ENCODE data around the gene RBM3. TPM values are rescaled to one million over a fixed set of nuclear protein-coding genes. Genes with fewer than 3 reads are reported as not detected.

Gene RBM3
- total and polyA plus RNA-seq, 7 donors = 15.9 to 206 (median 68.9) TPM

DNA sequence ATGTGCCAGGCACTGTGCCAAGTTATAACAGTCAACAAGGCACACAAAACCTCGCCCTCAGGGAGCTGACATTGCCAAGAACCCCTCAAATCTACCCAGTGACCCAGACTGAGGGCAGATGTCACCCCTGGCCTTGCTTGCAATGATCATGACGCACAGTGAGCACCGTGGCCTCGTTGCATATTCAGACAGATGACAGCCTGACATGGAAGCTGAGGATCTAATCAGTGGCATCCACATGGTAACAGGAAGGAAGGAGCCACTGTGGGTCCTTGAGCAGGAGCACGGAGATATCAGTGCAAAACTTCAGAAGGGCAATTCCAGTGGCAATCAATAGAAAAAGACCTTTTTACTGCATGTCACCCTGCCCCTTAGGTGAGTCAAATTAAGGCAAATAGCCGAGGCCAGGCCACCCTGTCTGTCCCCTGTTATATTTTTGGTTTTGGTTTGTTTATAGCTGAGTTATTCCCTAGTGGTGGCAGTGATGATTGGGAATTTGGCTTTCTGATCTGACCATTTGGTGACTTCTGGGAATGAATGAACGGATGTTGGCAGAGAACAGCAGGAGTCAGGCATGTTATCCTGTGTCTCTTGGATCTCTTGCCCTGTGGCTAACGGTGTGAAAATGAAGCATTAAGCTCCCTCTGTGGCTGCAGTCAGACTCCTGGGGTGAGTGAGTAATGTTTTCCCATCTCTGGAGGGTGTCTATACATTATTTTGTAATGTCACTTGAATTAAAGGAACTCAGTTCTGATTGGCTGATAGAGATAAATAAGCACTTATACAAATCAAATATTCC lies 43.5 kb downstream of the RBM3 start:
- Histone ChIP-seq H3K4me1 (no peaks in the 10 kb centered on the region), H3K9me3 (no peaks in the 10 kb centered on the region), H3K27me3 (ENCODE audit: insufficient read depth in 3 of 3, low read length in 2 of 3) (peaks cover 0 to 23% (median 0%) of the 10 kb centered on the region in 3 donors), H3K27ac (no peak overlapping the region), H3K36me3 (ENCODE audit: insufficient read depth in 1 of 2, low read depth in 1 of 2) (no peaks in the 10 kb centered on the region), H3K4me3 (no peak overlapping the region)
- WGBS, 3 donors = 24 to 34% (median 27%) methylated on average over 8 of the region's 8 CpGs
- intact Hi-C loops (cut with DNase I) = no loop called here
- no peak for TF ChIP-seq CTCF (IDR thresholded peaks at IDR 0.05)
- no peak for DNase-seq
- ATAC-seq = no peak

DNA sequence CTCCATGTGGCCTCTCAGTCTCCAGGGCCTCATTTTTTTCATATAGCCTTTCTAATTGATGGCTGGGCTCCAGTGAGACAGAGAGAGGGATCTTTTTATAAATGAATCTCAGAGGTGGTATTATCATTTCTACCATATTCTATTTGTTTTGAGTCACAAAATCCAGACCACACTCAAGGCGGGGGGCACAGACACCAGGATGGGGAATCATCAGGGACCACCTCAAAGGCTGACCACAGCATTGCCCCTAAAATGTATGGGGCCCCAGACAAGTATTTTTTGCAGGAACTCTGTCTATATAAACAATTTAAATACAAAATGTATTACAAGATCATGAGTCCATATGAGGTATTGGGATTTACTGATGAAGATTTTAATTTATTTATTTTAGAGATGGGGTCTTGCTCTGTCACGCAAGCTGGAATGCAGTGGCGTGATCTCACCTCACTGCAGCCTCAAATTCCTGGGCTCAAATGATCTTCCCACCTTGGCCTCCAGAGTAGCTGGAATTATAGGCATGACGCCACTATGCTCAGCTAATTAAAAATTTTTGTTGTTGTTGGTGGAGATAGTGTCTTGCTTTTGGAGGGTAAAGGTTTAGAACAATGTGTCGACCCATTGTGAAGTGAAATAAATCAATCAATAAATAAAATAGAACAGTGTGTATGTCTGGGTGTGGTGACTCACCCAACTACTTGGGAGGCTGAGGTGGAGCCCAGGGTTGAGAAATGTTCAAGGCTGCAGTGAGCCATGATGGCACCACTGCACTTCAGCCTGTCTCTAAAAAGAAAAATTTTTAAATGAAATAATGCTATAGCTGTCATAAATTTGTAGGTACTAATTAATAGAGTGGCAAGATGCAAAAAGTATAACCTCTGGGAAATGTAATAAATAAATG lies 52.4 kb downstream of the RBM3 start:
- H3K27ac ChIP-seq = no peak overlapping the region
- no peak overlapping the region for H3K4me3 ChIP-seq
- TF ChIP-seq CTCF (IDR thresholded peaks at IDR 0.05) = no peak
- WGBS, 3 donors = 71 to 94% (median 83%) methylated on average over 5 of the region's 5 CpGs
- no peak for ATAC-seq
- intact Hi-C loops (cut with DNase I) = no loop called here
- no peak for DNase-seq
- H3K4me1 ChIP-seq = no peaks in the 10 kb centered on the region
- H3K36me3 ChIP-seq (ENCODE audit: insufficient read depth in 1 of 2, low read depth in 1 of 2) = no peaks in the 10 kb centered on the region
- no peaks in the 10 kb centered on the region for H3K9me3 ChIP-seq
- no peaks in the 10 kb centered on the region for H3K27me3 ChIP-seq (ENCODE audit: insufficient read depth in 3 of 3, low read length in 2 of 3)

Other genes starting within 250 kb of the RBM3 start
- gene SSX3, start 217.8 kb upstream of the RBM3 start, total RNA-seq = not detected
- not detected for gene SSX3, start 217.8 kb upstream of the RBM3 start, polyA plus RNA-seq
- gene SSX4, start 190.9 kb upstream of the RBM3 start, total RNA-seq = not detected
- not detected for gene SSX4, start 190.9 kb upstream of the RBM3 start, polyA plus RNA-seq
- not detected for gene SSX4B, start 162.5 kb upstream of the RBM3 start, total RNA-seq
- not detected for gene SSX4B, start 162.5 kb upstream of the RBM3 start, polyA plus RNA-seq
- 1 to 10 TPM in 2 of 4 donors, under 1 TPM in 2; 0.83 to 1.1 (median 1.0) TPM for gene SLC38A5, start 104.2 kb upstream of the RBM3 start, total RNA-seq
- 1 to 10 TPM in 1 of 3 donors, under 1 TPM in 2; 0.34 to 1.7 (median 0.61) TPM for gene SLC38A5, start 104.2 kb upstream of the RBM3 start, polyA plus RNA-seq
- gene FTSJ1, start 98.3 kb upstream of the RBM3 start, total RNA-seq = 10 to 100 TPM; 14.5 to 26.8 (median 21.2) TPM
- gene FTSJ1, start 98.3 kb upstream of the RBM3 start, polyA plus RNA-seq = 10 to 100 TPM; 26.7 to 48.4 (median 46.4) TPM
- gene PORCN, start 65.5 kb upstream of the RBM3 start, total RNA-seq = 1 to 10 TPM; 4.8 to 9.2 (median 7.6) TPM
- 10 to 100 TPM in 1 of 3 donors, 1 to 10 TPM in 2; 8.4 to 12.2 (median 8.7) TPM for gene PORCN, start 65.5 kb upstream of the RBM3 start, polyA plus RNA-seq
- gene EBP, start 52.7 kb upstream of the RBM3 start, total RNA-seq = 1 to 10 TPM; 3.8 to 8.1 (median 6.4) TPM
- 10 to 100 TPM in 1 of 3 donors, 1 to 10 TPM in 2; 8.7 to 11.9 (median 9.7) TPM for gene EBP, start 52.7 kb upstream of the RBM3 start, polyA plus RNA-seq
- gene TBC1D25, start 34.8 kb upstream of the RBM3 start, total RNA-seq = 10 to 100 TPM; 10.5 to 18.4 (median 16.9) TPM
- 10 to 100 TPM in 1 of 3 donors, 1 to 10 TPM in 2; 9.3 to 12.1 (median 9.4) TPM for gene TBC1D25, start 34.8 kb upstream of the RBM3 start, polyA plus RNA-seq
- gene WDR13, start 23.0 kb downstream of the RBM3 start, total RNA-seq = 100 to 1,000 TPM; 103 to 155 (median 116) TPM
- 100 to 1,000 TPM; 112 to 171 (median 132) TPM for gene WDR13, start 23.0 kb downstream of the RBM3 start, polyA plus RNA-seq
- gene WAS, start 109.3 kb downstream of the RBM3 start, total RNA-seq = 1 to 10 TPM in 2 of 4 donors, under 1 TPM in 2; 0.85 to 2.9 (median 1.4) TPM
- under 1 TPM; 0.45 to 0.66 (median 0.47) TPM for gene WAS, start 109.3 kb downstream of the RBM3 start, polyA plus RNA-seq
- gene SUV39H1, start 122.2 kb downstream of the RBM3 start, total RNA-seq = 1 to 10 TPM; 1.9 to 3.2 (median 2.7) TPM
- 1 to 10 TPM; 2.2 to 3.6 (median 2.8) TPM for gene SUV39H1, start 122.2 kb downstream of the RBM3 start, polyA plus RNA-seq
- gene GLOD5, start 187.3 kb downstream of the RBM3 start, total RNA-seq = not detected
- not detected for gene GLOD5, start 187.3 kb downstream of the RBM3 start, polyA plus RNA-seq
- under 1 TPM in 1 of 4 donors, not detected in 3; 0.17 TPM for gene GATA1, start 212.1 kb downstream of the RBM3 start, total RNA-seq
- gene GATA1, start 212.1 kb downstream of the RBM3 start, polyA plus RNA-seq = under 1 TPM in 2 of 3 donors, not detected in 1; 0.03 to 0.04 TPM
- 10 to 100 TPM; 31.8 to 47.1 (median 43.6) TPM for gene HDAC6, start 227.6 kb downstream of the RBM3 start, total RNA-seq
- 10 to 100 TPM; 21.8 to 26.2 (median 24.4) TPM for gene HDAC6, start 227.6 kb downstream of the RBM3 start, polyA plus RNA-seq